GM06990 (cell line): Measurements from ENCODE around the gene LRFN4.

ENCODE experiments used
- DNase-seq: peaks from one replicate; pipeline ENCODE4 v3.0.0-alpha.2; 2011; ENCODE audit not compliant: insufficient read length; ENCODE audit errors: extremely low read depth
- H3K27me3 ChIP-seq: replicated peaks from 2 replicates; pipeline ENCODE4 v1.6.0; 2011; ENCODE audit warnings: low read length; ENCODE audit not compliant: control insufficient read depth, insufficient read depth
- H3K36me3 ChIP-seq: 2 replicates; pipeline ENCODE4 v1.5.1; 2011; ENCODE audit warnings: low read length; ENCODE audit not compliant: control insufficient read depth, insufficient read depth
- H3K4me3 ChIP-seq: replicated peaks from 2 replicates; pipeline ENCODE4 v1.5.1; 2011; ENCODE audit warnings: low read depth, mild to moderate bottlenecking, control low read depth, low read length
- TF ChIP-seq, protein P1 (sequence below): IDR thresholded peaks from 2 replicates; pipeline ENCODE4 v1.5.1; 2011; ENCODE audit warnings: low read length, control low read depth, mild to moderate bottlenecking, inconsistent platforms; ENCODE audit not compliant: insufficient read depth, poor library complexity, severe bottlenecking

The LRFN4 gene

GRCh38 chr11:66850588-66851238 lies 6.2 kb upstream of the LRFN4 start:
- TF ChIP-seq, protein P1, sequence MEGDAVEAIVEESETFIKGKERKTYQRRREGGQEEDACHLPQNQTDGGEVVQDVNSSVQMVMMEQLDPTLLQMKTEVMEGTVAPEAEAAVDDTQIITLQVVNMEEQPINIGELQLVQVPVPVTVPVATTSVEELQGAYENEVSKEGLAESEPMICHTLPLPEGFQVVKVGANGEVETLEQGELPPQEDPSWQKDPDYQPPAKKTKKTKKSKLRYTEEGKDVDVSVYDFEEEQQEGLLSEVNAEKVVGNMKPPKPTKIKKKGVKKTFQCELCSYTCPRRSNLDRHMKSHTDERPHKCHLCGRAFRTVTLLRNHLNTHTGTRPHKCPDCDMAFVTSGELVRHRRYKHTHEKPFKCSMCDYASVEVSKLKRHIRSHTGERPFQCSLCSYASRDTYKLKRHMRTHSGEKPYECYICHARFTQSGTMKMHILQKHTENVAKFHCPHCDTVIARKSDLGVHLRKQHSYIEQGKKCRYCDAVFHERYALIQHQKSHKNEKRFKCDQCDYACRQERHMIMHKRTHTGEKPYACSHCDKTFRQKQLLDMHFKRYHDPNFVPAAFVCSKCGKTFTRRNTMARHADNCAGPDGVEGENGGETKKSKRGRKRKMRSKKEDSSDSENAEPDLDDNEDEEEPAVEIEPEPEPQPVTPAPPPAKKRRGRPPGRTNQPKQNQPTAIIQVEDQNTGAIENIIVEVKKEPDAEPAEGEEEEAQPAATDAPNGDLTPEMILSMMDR: no peak
- Histone ChIP-seq H3K36me3 (peaks cover 17% of the 10 kb centered on the region), H3K4me3 (no peak overlapping the region), H3K27me3 (no peaks in the 10 kb centered on the region)
- peak; percentile 16 for DNase-seq

GRCh38 chr11:66851239-66851596 lies 5.6 kb upstream of the LRFN4 start:
- TF ChIP-seq, protein P1: no peak
- no peak for DNase-seq
- Histone ChIP-seq H3K27me3 (no peaks in the 10 kb centered on the region), H3K4me3 (no peak overlapping the region), H3K36me3 (peaks cover 14% of the 10 kb centered on the region)

DNA sequence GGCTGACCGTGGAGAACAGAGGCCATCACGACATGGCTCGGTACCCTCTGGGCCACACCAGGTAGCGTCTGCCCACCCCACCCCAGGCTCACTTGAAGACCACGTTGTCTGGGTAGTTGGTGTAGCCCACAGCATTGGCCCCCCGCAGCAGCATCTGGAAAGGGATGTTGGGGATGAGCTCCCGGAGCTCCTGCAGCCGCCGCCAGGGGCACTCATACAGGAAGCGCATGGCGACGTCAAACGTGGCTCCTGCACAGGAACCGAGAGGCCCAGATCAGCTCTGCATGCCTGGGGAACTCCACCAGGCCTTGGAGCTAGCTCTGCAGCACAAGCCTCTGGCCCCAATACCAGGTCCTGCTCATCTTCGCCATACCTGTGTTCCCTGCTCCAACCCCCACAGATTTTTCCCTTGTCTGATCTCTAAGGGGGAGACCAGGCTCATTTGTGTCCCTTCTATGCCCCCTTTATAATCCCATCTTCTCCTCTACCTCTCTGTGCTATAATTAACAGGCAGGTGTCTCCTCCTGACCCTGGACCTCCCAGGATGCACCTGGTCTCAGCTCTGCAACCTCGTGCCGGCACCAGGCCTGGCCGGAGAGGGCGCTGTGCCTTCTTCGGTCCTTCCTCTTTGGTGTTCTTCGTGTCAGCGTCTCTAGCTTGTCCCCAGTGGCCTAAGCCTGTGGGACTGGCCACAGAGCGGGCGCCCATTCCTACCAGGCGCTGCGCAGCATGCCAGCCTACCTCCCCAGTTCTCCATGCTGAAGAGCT lies 5.0 kb upstream of the LRFN4 start:
- no peak overlapping the region for H3K4me3 ChIP-seq
- TF ChIP-seq, protein P1: peak; percentile 45
- H3K27me3 ChIP-seq: no peaks in the 10 kb centered on the region
- peak; percentile 42 for DNase-seq
- H3K36me3 ChIP-seq: peaks cover 10% of the 10 kb centered on the region

GRCh38 chr11:66852466-66853241 lies 4.2 kb upstream of the LRFN4 start:
- TF ChIP-seq, protein P1: no peak
- H3K27me3 ChIP-seq: no peaks in the 10 kb centered on the region
- peak; percentile 10 for DNase-seq
- H3K4me3 ChIP-seq: no peak overlapping the region
- peaks cover 8% of the 10 kb centered on the region for H3K36me3 ChIP-seq

GRCh38 chr11:66853242-66854229 lies 3.3 kb upstream of the LRFN4 start:
- H3K27me3 ChIP-seq: no peaks in the 10 kb centered on the region
- DNase-seq: no peak
- peaks cover 6% of the 10 kb centered on the region for H3K36me3 ChIP-seq

More at GRCh38 chr11:66853242-66854229, 3.3 kb upstream of the LRFN4 start:
- TF ChIP-seq, protein P1: no peak
- no peak overlapping the region for H3K4me3 ChIP-seq
